GM06990 (cell line): ENCODE measurements around the gene GRIA4.

Source experiments
- DNase-seq: peaks from one replicate; pipeline ENCODE4 v3.0.0-alpha.2; 2011; ENCODE audit not compliant: insufficient read length; ENCODE audit errors: extremely low read depth
- H3K27me3 ChIP-seq: replicated peaks from 2 replicates; pipeline ENCODE4 v1.6.0; 2011; ENCODE audit warnings: low read length; ENCODE audit not compliant: control insufficient read depth, insufficient read depth
- H3K36me3 ChIP-seq: 2 replicates; pipeline ENCODE4 v1.5.1; 2011; ENCODE audit warnings: low read length; ENCODE audit not compliant: control insufficient read depth, insufficient read depth
- H3K4me3 ChIP-seq: replicated peaks from 2 replicates; pipeline ENCODE4 v1.5.1; 2011; ENCODE audit warnings: low read depth, mild to moderate bottlenecking, control low read depth, low read length
- TF ChIP-seq, protein P1 (sequence below): IDR thresholded peaks from 2 replicates; pipeline ENCODE4 v1.5.1; 2011; ENCODE audit warnings: low read length, control low read depth, mild to moderate bottlenecking, inconsistent platforms; ENCODE audit not compliant: insufficient read depth, poor library complexity, severe bottlenecking

GRIA4 gene

DNA sequence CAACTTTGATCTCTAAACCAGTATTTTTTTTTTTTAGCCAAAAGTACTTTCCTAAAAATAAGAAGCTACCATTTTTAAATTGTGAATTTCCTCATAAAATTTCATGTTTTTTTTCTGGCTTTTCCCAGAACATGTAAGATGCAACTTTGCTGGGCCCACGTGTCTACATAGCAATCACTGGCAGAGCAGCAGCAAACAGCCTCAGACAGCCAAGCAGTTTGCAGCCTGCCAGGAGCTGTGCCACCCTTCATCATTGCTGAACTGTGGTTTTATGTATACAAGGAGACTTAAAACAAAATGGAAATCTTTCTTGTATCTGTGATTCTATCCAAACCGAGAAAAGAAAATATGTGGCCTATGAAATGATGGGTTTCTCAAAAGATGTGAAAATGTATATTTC is 110.2 kb downstream of the GRIA4 start:
- DNase-seq = no peak
- Histone ChIP-seq H3K36me3 (no peaks in the 10 kb centered on the region), H3K27me3 (no peaks in the 10 kb centered on the region), H3K4me3 (no peak overlapping the region)
- TF ChIP-seq, protein P1, sequence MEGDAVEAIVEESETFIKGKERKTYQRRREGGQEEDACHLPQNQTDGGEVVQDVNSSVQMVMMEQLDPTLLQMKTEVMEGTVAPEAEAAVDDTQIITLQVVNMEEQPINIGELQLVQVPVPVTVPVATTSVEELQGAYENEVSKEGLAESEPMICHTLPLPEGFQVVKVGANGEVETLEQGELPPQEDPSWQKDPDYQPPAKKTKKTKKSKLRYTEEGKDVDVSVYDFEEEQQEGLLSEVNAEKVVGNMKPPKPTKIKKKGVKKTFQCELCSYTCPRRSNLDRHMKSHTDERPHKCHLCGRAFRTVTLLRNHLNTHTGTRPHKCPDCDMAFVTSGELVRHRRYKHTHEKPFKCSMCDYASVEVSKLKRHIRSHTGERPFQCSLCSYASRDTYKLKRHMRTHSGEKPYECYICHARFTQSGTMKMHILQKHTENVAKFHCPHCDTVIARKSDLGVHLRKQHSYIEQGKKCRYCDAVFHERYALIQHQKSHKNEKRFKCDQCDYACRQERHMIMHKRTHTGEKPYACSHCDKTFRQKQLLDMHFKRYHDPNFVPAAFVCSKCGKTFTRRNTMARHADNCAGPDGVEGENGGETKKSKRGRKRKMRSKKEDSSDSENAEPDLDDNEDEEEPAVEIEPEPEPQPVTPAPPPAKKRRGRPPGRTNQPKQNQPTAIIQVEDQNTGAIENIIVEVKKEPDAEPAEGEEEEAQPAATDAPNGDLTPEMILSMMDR = no peak

- DNase-seq = no peak
- Histone ChIP-seq H3K27me3 (no peaks in the 10 kb centered on the region), H3K4me3 (no peak overlapping the region), H3K36me3 (no peaks in the 10 kb centered on the region)
- TF ChIP-seq, protein P1 = no peak
Observed at GRCh38 chr11:105723269-105723668, 113.4 kb downstream of the GRIA4 start.

- Histone ChIP-seq H3K36me3 (no peaks in the 10 kb centered on the region), H3K27me3 (no peaks in the 10 kb centered on the region), H3K4me3 (no peak overlapping the region)
- TF ChIP-seq, protein P1 = no peak
- DNase-seq = no peak
Observed at GRCh38 chr11:105732611-105733010, 122.7 kb downstream of the GRIA4 start.

DNA sequence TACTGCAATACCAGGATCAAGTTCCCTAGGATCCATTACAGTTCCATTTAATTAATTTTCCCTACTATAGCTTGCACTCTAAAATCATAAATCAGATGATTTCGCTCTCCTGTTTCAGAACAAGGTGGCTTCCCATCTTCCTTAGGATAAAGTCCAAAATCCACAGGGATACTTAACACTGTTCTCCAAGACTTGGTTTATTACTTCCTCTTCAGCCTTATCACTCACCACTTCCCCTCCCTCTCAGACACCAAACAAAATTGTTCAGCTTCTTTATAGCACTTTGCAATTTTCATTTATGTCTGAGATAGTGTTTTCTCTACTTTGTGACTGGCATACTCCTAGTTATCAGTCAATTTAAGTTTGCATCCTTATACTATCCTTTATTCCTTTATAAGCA is 124.6 kb downstream of the GRIA4 start:
- no peak for DNase-seq
- H3K36me3 ChIP-seq = no peaks in the 10 kb centered on the region
- no peaks in the 10 kb centered on the region for H3K27me3 ChIP-seq
- H3K4me3 ChIP-seq = no peak overlapping the region
- TF ChIP-seq, protein P1 = no peak

DNA sequence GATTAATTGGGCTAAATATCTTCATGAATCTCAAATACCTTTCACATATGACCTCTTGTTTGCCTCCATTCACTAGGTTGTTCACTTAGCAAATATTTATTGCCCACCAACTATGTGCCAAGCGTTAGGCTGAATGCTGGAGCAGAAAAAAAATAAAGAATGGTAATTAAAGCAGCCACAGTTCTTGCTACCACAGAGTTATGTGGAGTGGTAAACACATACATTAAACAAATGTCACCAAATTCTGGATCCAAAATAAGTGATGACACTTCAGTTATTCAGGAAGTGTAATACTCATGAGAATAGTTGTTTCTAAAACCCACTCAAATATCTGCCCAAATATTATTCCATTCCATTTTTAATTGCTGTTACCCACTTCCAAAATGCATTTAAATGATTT is 128.4 kb downstream of the GRIA4 start:
- no peak for DNase-seq
- TF ChIP-seq, protein P1 = no peak
- Histone ChIP-seq H3K27me3 (no peaks in the 10 kb centered on the region), H3K36me3 (no peaks in the 10 kb centered on the region), H3K4me3 (no peak overlapping the region)

DNA sequence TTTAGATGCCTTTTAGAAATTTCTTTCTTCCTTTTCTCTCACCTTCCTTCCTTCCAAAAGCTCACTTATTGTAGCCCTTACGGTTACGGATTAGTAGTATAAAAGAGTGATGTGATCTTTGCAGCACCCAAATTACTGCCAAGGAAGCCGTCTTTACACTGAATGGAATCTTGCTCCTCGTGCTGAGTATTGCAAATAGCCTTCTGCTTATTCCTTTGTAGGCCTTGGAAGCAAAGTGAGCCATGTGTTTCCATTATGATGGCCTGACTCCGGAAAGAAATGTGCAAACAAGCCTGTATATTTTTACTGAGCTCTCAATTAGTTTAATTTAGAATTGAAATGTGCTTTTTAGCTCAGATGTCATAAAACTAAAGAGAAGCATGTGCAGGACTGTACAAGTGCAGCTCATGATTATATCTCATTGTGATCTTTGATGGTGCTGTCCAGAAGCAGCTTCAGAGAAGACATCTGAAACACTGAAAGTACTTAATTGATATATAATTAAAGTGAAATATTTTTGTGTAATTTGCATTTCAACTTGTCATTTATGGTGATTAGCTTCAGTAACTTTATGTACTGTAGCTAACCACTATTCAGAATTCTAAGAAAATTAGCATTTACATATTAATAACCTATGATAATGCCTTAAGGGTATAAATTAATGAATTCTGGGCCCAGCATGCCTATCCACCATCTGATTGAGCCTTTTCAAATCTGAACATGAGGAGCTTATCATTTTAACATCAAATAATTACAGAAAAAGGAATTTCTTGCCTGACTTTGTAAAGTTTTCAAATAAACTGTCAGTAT is 129.3 kb downstream of the GRIA4 start:
- Histone ChIP-seq H3K36me3 (no peaks in the 10 kb centered on the region), H3K27me3 (no peaks in the 10 kb centered on the region), H3K4me3 (no peak overlapping the region)
- DNase-seq = no peak
- TF ChIP-seq, protein P1 = no peak
